Neural cell (in vitro differentiated cells): ENCODE results near the gene TBL1XR1. TPM values are rescaled to one million over a fixed set of nuclear protein-coding genes. Genes with fewer than 3 reads are reported as not detected.

Source experiments
- H2AFZ ChIP-seq: fragments of 200-600, 300-800 bp; sonication (generic), shearing (Covaris generic); 2 replicates; pipeline ENCODE4 v1.6.0; 2014; ENCODE audit warnings: low read depth, mild to moderate bottlenecking, antibody characterized with exemption, low read length, moderate library complexity
- H3F3A ChIP-seq: fragments of 200-600 bp; shearing (Covaris generic); 2 replicates; pipeline ENCODE4 v1.6.1; 2016; ENCODE audit warnings: mild to moderate bottlenecking, moderate library complexity, mixed read lengths, antibody characterized with exemption, low read length; ENCODE audit not compliant: insufficient read depth, poor library complexity, severe bottlenecking
- H3K27ac ChIP-seq: fragments of 200-600, 300-800 bp; sonication (generic), shearing (Covaris generic); 2 replicates; pipeline ENCODE4 v1.5.1; 2014; ENCODE audit warnings: mild to moderate bottlenecking, low read length, moderate library complexity
- H3K27me3 ChIP-seq: fragments of 300-800, 200-600 bp; sonication (generic), shearing (Covaris generic); 2 replicates; pipeline ENCODE4 v1.6.0; 2014; ENCODE audit warnings: mild to moderate bottlenecking, low read depth, low read length, moderate library complexity; ENCODE audit not compliant: insufficient read depth
- H3K36me3 ChIP-seq: fragments of 300-800, 200-600 bp; sonication (generic), shearing (Covaris generic); 2 replicates; pipeline ENCODE4 v1.5.1; 2014; ENCODE audit warnings: mild to moderate bottlenecking, antibody characterized with exemption, low read length, moderate library complexity; ENCODE audit not compliant: insufficient read depth
- H3K4me2 ChIP-seq: fragments of 300-800, 200-600 bp; sonication (generic), shearing (Covaris generic); 2 replicates; pipeline ENCODE4 v1.6.0; 2014; ENCODE audit warnings: mild to moderate bottlenecking, low read length
- H3K4me3 ChIP-seq: fragments of 300-800, 200-600 bp; sonication (generic), shearing (Covaris generic); 2 replicates; pipeline ENCODE4 v1.5.1; 2014; ENCODE audit warnings: mild to moderate bottlenecking, low read length, moderate library complexity
- H3K79me2 ChIP-seq: fragments of 200-600 bp; shearing (Covaris generic); replicated peaks from 2 replicates; pipeline ENCODE4 v1.6.0; 2014; ENCODE audit warnings: mild to moderate bottlenecking, low read length, moderate library complexity; ENCODE audit not compliant: insufficient read depth
- H3K9ac ChIP-seq: fragments of 300-800, 200-600 bp; sonication (generic), shearing (Covaris generic); 2 replicates; pipeline ENCODE4 v1.6.1; 2016; ENCODE audit warnings: mild to moderate bottlenecking, low read length, mixed read lengths
- H3K9me2 ChIP-seq: fragments of 200-600 bp; shearing (Covaris generic); 2 replicates; pipeline ENCODE4 v1.6.1; 2016; ENCODE audit warnings: mild to moderate bottlenecking, low read length, mixed read lengths; ENCODE audit not compliant: insufficient read depth
- H3K9me3 ChIP-seq: fragments of 200-600, 300-800 bp; sonication (generic), shearing (Covaris generic); 2 replicates; pipeline ENCODE4 v1.6.1; 2016; ENCODE audit warnings: mild to moderate bottlenecking, mixed run types, low read length, moderate library complexity, mixed read lengths
- H4K20me1 ChIP-seq: fragments of 200-600 bp; shearing (Covaris generic); 2 replicates; pipeline ENCODE4 v1.6.1; 2016; ENCODE audit warnings: mild to moderate bottlenecking, mixed run types; ENCODE audit not compliant: insufficient read depth
- CTCF ChIP-seq: fragments of 450-650 bp; IDR thresholded peaks from 2 replicates; pipeline ENCODE4 v1.5.1; 2014; ENCODE audit warnings: antibody characterized with exemption, mild to moderate bottlenecking, moderate library complexity; ENCODE audit not compliant: poor library complexity, severe bottlenecking
- EP300 ChIP-seq: fragments of 450-650 bp; conservative IDR thresholded peaks from 2 replicates; pipeline ENCODE4 v1.6.1; 2014; ENCODE audit warnings: antibody characterized with exemption, mild to moderate bottlenecking, moderate library complexity; ENCODE audit not compliant: poor library complexity, severe bottlenecking
- EZH2 ChIP-seq: fragments of 200-600, 300-800 bp; shearing (Covaris generic), sonication (generic); IDR thresholded peaks from 2 replicates; pipeline ENCODE4 v1.6.1; 2014; ENCODE audit warnings: antibody characterized with exemption, low read length, borderline replicate concordance, mild to moderate bottlenecking; ENCODE audit not compliant: insufficient read depth, poor library complexity, severe bottlenecking
- MXI1 ChIP-seq: fragments of 450-650 bp; conservative IDR thresholded peaks from 2 replicates; pipeline ENCODE4 v1.6.1; 2014; ENCODE audit warnings: antibody characterized with exemption, mild to moderate bottlenecking; ENCODE audit not compliant: poor library complexity, severe bottlenecking
- POLR2AphosphoS5 ChIP-seq: IDR thresholded peaks from 2 replicates; pipeline ENCODE4 v1.6.1; 2012
- RAD21 ChIP-seq: fragments of 450-650 bp; conservative IDR thresholded peaks from 2 replicates; pipeline ENCODE4 v1.6.1; 2014; ENCODE audit warnings: antibody characterized with exemption, mild to moderate bottlenecking, moderate library complexity
- REST ChIP-seq: IDR thresholded peaks from 2 replicates; pipeline ENCODE4 v1.6.1; 2012; ENCODE audit warnings: borderline replicate concordance
- SMC3 ChIP-seq: fragments of 450-650 bp; conservative IDR thresholded peaks from 2 replicates; pipeline ENCODE4 v1.6.1; 2014; ENCODE audit warnings: antibody characterized with exemption, mild to moderate bottlenecking, moderate library complexity; ENCODE audit not compliant: poor library complexity
- TAF1 ChIP-seq: IDR thresholded peaks from 2 replicates; pipeline ENCODE4 v1.6.1; 2012; ENCODE audit warnings: low read depth
- polyA plus RNA-seq: library from polyadenylated mRNA; depleted of rRNA; stranded (reverse); fragments of >200 nt; gene quantifications from 2 replicates; pipeline ENCODE4 v1.2.3, GENCODE V29; 2014

Gene TBL1XR1
- polyA plus RNA-seq, 1 donor from 2014 or later, result 96.3 TPM

GRCh38 chr3:176974279-176974678 lies 223.0 kb downstream of the TBL1XR1 start:
- Histone ChIP-seq H3K27ac (no peak overlapping the region), H3K4me2 (no peak overlapping the region), H3K36me3 (no peaks in the 10 kb centered on the region), H2AFZ (no peak overlapping the region), H3K27me3 (no peaks in the 10 kb centered on the region), H3K4me3 (no peak overlapping the region), H3K79me2 (no peaks in the 10 kb centered on the region), H3F3A (no peaks in the 10 kb centered on the region), H3K9me2 (no peaks in the 10 kb centered on the region), H4K20me1 (no peaks in the 10 kb centered on the region), H3K9ac (no peak overlapping the region), H3K9me3 (no peaks in the 10 kb centered on the region)
- TF ChIP-seq POLR2AphosphoS5 (no peak), RAD21 (no peak), REST (no peak), CTCF (no peak), EZH2 (no peak), MXI1 (no peak), TAF1 (no peak), EP300 (no peak), SMC3 (no peak)

- no peak for TF ChIP-seq POLR2AphosphoS5
- TF ChIP-seq EP300, result no peak
- TF ChIP-seq REST, result no peak
- TF ChIP-seq CTCF, result no peak
- no peak for TF ChIP-seq SMC3
- TF ChIP-seq TAF1, result no peak
- TF ChIP-seq EZH2, result no peak
- no peak for TF ChIP-seq MXI1
- no peak for TF ChIP-seq RAD21
- Histone ChIP-seq H3K27ac (no peak overlapping the region), H3K4me2 (no peak overlapping the region), H4K20me1 (no peaks in the 10 kb centered on the region), H3K9ac (no peak overlapping the region), H3K9me2 (no peaks in the 10 kb centered on the region), H3K27me3 (no peaks in the 10 kb centered on the region), H3K36me3 (no peaks in the 10 kb centered on the region), H3F3A (no peaks in the 10 kb centered on the region), H2AFZ (no peak overlapping the region), H3K79me2 (no peaks in the 10 kb centered on the region), H3K9me3 (no peaks in the 10 kb centered on the region), H3K4me3 (no peak overlapping the region)
Observed at GRCh38 chr3:176971613-176972174, 225.6 kb downstream of the TBL1XR1 start.
